Spleen (tissue), 11 donors: ENCODE measurements around the gene MYT1. TPM values are rescaled to one million over a fixed set of nuclear protein-coding genes. Genes with fewer than 3 reads are reported as not detected.

Experiments
- DNase-seq: peaks from one replicate; pipeline ENCODE4 v3.0.0-alpha.2; 2020
- H3K27ac ChIP-seq, 8 donors: fragments of 200-600 bp; sonication (generic) in 7 of 8; 1 replicate in 4 of 8; 2 replicates in 4 of 8; pipeline versions ENCODE4 v1.5.0 to v1.8.0; 2016 to 2021; ENCODE audit warnings: inconsistent platforms in 4 of 8, mild to moderate bottlenecking in 4 of 8, moderate library complexity in 1 of 8
- H3K27me3 ChIP-seq, 7 donors: fragments of 200-600 bp; sonication (generic) in 6 of 7; replicated peaks in 1 of 7; 1 replicate in 4 of 7; 2 replicates in 3 of 7; pipeline versions ENCODE4 v1.5.0 to v1.8.0; 2016 to 2021; ENCODE audit warnings: inconsistent platforms in 3 of 7, mild to moderate bottlenecking in 1 of 7
- H3K36me3 ChIP-seq, 6 donors: fragments of 200-600 bp; sonication (generic) in 5 of 6; 1 replicate in 4 of 6; 2 replicates in 2 of 6; pipeline versions ENCODE4 v1.5.0 to v1.8.0; 2016 to 2021; ENCODE audit warnings: inconsistent platforms in 2 of 6
- H3K4me1 ChIP-seq, 6 donors: fragments of 200-600 bp; sonication (generic) in 5 of 6; 1 replicate in 3 of 6; 2 replicates in 3 of 6; pipeline versions ENCODE4 v1.5.0 to v1.8.0; 2016 to 2021; ENCODE audit warnings: inconsistent platforms in 3 of 6
- H3K4me3 ChIP-seq, 8 donors: fragments of 200-600 bp; sonication (generic) in 7 of 8; 1 replicate in 4 of 8; 2 replicates in 4 of 8; pipeline versions ENCODE4 v1.5.0 to v1.8.0; 2016 to 2021; ENCODE audit warnings: inconsistent platforms in 4 of 8, mild to moderate bottlenecking in 4 of 8, moderate library complexity in 2 of 8
- H3K9me3 ChIP-seq, 8 donors: fragments of 200-600 bp; sonication (generic) in 7 of 8; 1 replicate in 4 of 8; 2 replicates in 4 of 8; pipeline versions ENCODE4 v1.5.0 to v1.8.0; 2016 to 2021; ENCODE audit warnings: inconsistent platforms in 4 of 8
- CTCF ChIP-seq, 11 experiments: fragments of 200-600 bp in 7 of 11; fragments of 450-650 bp in 4 of 11; sonication (generic) in 4 of 11; IDR thresholded peaks in 8 of 11; conservative IDR thresholded peaks in 3 of 11; 1 replicate in 7 of 11; 2 replicates in 4 of 11; pipeline versions ENCODE4 v1.4.0 to v1.8.0; 2016 to 2021; ENCODE audit warnings: antibody characterized with exemption in 11 of 11, inconsistent platforms in 4 of 11, mild to moderate bottlenecking in 1 of 11
- POLR2A ChIP-seq, 3 donors: fragments of 450-650 bp; IDR thresholded peaks; one replicate each; pipeline ENCODE4 v1.5.1; 2017; ENCODE audit warnings: antibody characterized with exemption in 3 of 3, mild to moderate bottlenecking in 1 of 3
- POLR2AphosphoS5 ChIP-seq, 3 donors: sonication (generic); formaldehyde crosslinking; IDR thresholded peaks; one replicate each; pipeline ENCODE4 v1.5.1; 2017; ENCODE audit warnings: antibody characterized with exemption in 3 of 3
- WGBS, 5 donors: extraction: QIAGEN DNeasy Blood & Tissue Kit in 3 of 5; methylation state at CpG; one replicate each; pipeline versions ENCODE4 v1.1.5 to v1.1.7; 2013 to 2018; 5-methylcytosine and 5-hydroxymethylcytosine counted together
- intact Hi-C: fragments of 100-400 bp; cut with DNase I; formaldehyde crosslinking; loops from one replicate; pipeline ENCODE4 v1.15.0; 2023; ENCODE audit warnings: low total_unique reads
- polyA plus RNA-seq, 3 donors: library from polyadenylated mRNA; stranded (reverse); fragments of 200-250 nt; gene quantifications; one replicate each; pipeline ENCODE4 v1.2.1, GENCODE V29; 2013
- total RNA-seq, 7 donors: library from RNA; depleted of rRNA in 3 of 7; stranded (reverse); fragments of >200 nt in 3 of 7; fragmentation: NEBNext Ultra II Directional in 4 of 7; extraction: Animal tissue kit (Norgen Biotek cat#: 25700) in 4 of 7; gene quantifications; one replicate each; pipeline versions ENCODE4 v1.1.0 to v1.2.1, GENCODE V29; 2016 to 2021
- donor health status: healthy with polysubstance abuse.
- donor health status: DM: no; HTN: no; CAD: no; lungs with moderate emphysema.
- donor health status: DM: no; HTN: no; CAD: no.
- donor health status: Bipolar disorder and iron deficiency.
- donor health status: healthy.
- donor health status: DM: no; HTN: no; CAD: no.
- donor health status: DM: yes; HTN: yes; CAD: no.

The MYT1 gene
- total and polyA plus RNA-seq, 10 donors, result 0.08 to 2.2 (median 0.60) TPM; not detected in 3

- no peak overlapping the region for H3K4me3 ChIP-seq
- H3K27ac ChIP-seq, result peak overlapping the region in 2 of 8 donors; percentile 22 to 28
- 72 to 78% (median 77%) methylated on average over 21 to 22 of the region's 22 CpGs for WGBS, 5 donors
- intact Hi-C loops, result no loop called here
- no peak for DNase-seq
- peaks cover 0 to 27% (median 13%) of the 10 kb centered on the region in 7 donors for H3K27me3 ChIP-seq
- no peaks in the 10 kb centered on the region for H3K36me3 ChIP-seq
- no peak for TF ChIP-seq POLR2A (IDR thresholded peaks at IDR 0.05)
- no peak for TF ChIP-seq POLR2AphosphoS5 (IDR thresholded peaks at IDR 0.05)
- TF ChIP-seq CTCF (IDR thresholded peaks at IDR 0.05 in 8 of 11, conservative IDR thresholded peaks at IDR 0.05 in 3 of 11), result no peak
- H3K9me3 ChIP-seq, result no peaks in the 10 kb centered on the region
- peaks cover 0 to 22% (median 7%) of the 10 kb centered on the region in 6 donors for H3K4me1 ChIP-seq
Measured at GRCh38 chr20:64155258-64156135, 8.8 kb upstream of the MYT1 start.

- intact Hi-C loops, result no loop called here
- peaks cover 0 to 22% (median 7%) of the 10 kb centered on the region in 6 donors for H3K4me1 ChIP-seq
- H3K4me3 ChIP-seq, result no peak overlapping the region
- no peaks in the 10 kb centered on the region for H3K36me3 ChIP-seq
- peaks cover 0 to 35% (median 21%) of the 10 kb centered on the region in 7 donors for H3K27me3 ChIP-seq
- H3K27ac ChIP-seq, result peak overlapping the region in 2 of 8 donors; percentile 22 to 28
- no peak for DNase-seq
- TF ChIP-seq POLR2AphosphoS5 (IDR thresholded peaks at IDR 0.05), result peak in 2 of 3 donors; percentile 16 to 51
- no peak for TF ChIP-seq CTCF (IDR thresholded peaks at IDR 0.05 in 8 of 11, conservative IDR thresholded peaks at IDR 0.05 in 3 of 11)
- no peaks in the 10 kb centered on the region for H3K9me3 ChIP-seq
- 42 to 68% (median 56%) methylated on average over 9 of the region's 9 CpGs for WGBS, 5 donors
Measured at GRCh38 chr20:64156136-64156885, 7.9 kb upstream of the MYT1 start.

GRCh38 chr20:64156886-64157875 is 7.1 kb upstream of the MYT1 start:
- no peak overlapping the region for H3K27ac ChIP-seq
- peaks cover 0 to 44% (median 27%) of the 10 kb centered on the region in 7 donors for H3K27me3 ChIP-seq
- H3K9me3 ChIP-seq, result no peaks in the 10 kb centered on the region
- H3K4me1 ChIP-seq, result peaks cover 0 to 22% (median 9%) of the 10 kb centered on the region in 6 donors
- 62 to 84% (median 77%) methylated on average over 24 to 27 of the region's 27 CpGs for WGBS, 5 donors
- no peak for DNase-seq
- TF ChIP-seq POLR2AphosphoS5 (IDR thresholded peaks at IDR 0.05), result no peak
- TF ChIP-seq CTCF (IDR thresholded peaks at IDR 0.05 in 8 of 11, conservative IDR thresholded peaks at IDR 0.05 in 3 of 11), result no peak
- TF ChIP-seq POLR2A (IDR thresholded peaks at IDR 0.05), result no peak
- H3K4me3 ChIP-seq, result no peak overlapping the region
- no peaks in the 10 kb centered on the region for H3K36me3 ChIP-seq
- intact Hi-C loops, result no loop called here
